Erythroblast (primary cell): ENCODE results near the gene PTPRN2.

Source experiments
- GATA1 ChIP-seq: IDR thresholded peaks from 2 replicates; pipeline ENCODE4 v1.6.1; 2011; ENCODE audit warnings: low read depth, mild to moderate bottlenecking, control low read depth, low read length, moderate library complexity
- POLR2A ChIP-seq: IDR thresholded peaks from 2 replicates; pipeline ENCODE4 v1.6.1; 2011; ENCODE audit warnings: mild to moderate bottlenecking, low read length

DNA sequence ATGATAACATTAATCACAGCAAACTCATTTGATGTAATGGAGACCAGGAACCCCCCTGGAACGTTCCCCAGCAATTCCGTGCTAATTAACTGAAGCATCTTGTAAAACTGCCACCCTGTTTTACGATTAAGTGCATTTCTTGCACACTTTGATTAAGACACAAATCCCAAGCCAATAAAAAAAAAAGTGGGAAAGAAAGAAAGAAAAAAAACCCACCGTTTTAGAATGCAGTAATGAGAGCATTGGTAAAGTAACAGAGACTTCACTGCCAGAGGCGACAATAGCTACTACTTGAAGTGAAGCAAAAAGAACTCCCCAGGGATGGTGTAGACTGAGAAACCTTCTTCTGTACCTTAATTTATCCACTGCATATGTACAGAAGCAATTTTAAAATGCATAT, 616.1 kb downstream of the PTPRN2 start:
- TF ChIP-seq POLR2A (no peak), GATA1 (no peak)
